Measurements from ENCODE around the gene ACOX3.

ACOX3 gene

DNA sequence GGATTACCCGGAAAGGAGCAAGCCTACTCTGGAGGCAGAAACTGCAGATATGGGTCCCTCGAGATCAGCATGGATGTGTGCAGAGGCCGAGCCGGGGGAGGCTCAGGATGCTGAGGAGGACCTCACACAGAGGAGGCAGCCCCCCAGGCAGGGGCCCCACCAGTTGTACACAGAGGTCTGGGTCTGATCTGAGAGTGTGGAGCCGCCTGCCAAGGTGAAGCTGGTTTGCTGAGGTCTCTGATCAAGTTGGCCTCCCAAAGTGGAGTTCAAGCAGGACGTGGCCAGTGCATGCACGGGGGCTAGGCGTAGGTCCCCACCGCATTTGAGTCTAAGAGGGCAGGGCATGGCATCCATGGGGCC lies 35.0 kb downstream of the ACOX3 start:
- TF ChIP-seq, protein P1, sequence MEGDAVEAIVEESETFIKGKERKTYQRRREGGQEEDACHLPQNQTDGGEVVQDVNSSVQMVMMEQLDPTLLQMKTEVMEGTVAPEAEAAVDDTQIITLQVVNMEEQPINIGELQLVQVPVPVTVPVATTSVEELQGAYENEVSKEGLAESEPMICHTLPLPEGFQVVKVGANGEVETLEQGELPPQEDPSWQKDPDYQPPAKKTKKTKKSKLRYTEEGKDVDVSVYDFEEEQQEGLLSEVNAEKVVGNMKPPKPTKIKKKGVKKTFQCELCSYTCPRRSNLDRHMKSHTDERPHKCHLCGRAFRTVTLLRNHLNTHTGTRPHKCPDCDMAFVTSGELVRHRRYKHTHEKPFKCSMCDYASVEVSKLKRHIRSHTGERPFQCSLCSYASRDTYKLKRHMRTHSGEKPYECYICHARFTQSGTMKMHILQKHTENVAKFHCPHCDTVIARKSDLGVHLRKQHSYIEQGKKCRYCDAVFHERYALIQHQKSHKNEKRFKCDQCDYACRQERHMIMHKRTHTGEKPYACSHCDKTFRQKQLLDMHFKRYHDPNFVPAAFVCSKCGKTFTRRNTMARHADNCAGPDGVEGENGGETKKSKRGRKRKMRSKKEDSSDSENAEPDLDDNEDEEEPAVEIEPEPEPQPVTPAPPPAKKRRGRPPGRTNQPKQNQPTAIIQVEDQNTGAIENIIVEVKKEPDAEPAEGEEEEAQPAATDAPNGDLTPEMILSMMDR (IDR thresholded peaks at IDR 0.05), result no peak
- peaks cover 41% of the 10 kb centered on the region for H3K36me3 ChIP-seq
- H3K27ac ChIP-seq, result no peak overlapping the region
- no peak overlapping the region for H3K4me3 ChIP-seq (ENCODE audit: low read depth in 1 of 2, low read length in 1 of 2)
- H3K4me1 ChIP-seq (ENCODE audit: control insufficient read depth in 1 of 2, insufficient read depth in 1 of 2, low read depth in 1 of 2, low read length in 1 of 2), result peaks cover 24 to 32% of the 10 kb centered on the region in 2 experiments
- no peaks in the 10 kb centered on the region for H3K9me3 ChIP-seq
- H3K27me3 ChIP-seq, result no peaks in the 10 kb centered on the region

DNA sequence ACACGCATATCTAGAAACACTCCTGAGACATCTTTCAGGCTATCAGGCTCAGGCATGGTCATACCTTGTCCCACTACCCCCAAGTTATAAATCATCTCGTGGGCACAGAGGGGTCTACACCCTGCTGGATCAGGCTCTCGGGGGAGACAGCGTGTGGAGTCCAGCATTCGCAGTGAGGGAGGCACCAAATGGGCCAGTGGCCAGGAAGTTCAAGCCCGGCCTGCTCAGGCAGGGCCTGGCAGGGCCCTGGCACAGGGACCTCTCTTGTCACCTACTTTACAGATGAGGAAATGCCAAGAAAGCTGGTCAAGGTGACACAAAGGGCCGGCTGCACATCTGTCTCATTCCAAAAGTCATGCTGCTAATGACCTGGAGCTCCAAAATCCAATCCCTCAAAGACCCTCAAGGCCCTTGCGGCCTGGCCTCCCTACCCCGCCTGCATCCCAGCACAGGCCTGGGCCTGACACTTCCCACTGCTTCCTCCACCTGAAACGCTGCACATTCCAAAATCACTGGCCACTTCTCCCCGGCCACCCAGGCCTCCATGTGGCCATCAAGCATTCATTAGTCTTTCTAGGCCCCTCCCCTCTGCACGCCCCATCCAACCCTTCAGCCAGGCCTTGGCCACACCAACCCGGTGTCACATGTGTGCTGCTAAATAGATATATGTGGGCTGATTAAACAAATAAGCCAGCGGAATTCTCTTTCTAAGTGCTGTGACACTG lies 35.6 kb downstream of the ACOX3 start:
- Histone ChIP-seq H3K27ac (no peak overlapping the region), H3K4me3 (ENCODE audit: low read depth in 1 of 2, low read length in 1 of 2) (no peak overlapping the region), H3K4me1 (ENCODE audit: control insufficient read depth in 1 of 2, insufficient read depth in 1 of 2, low read depth in 1 of 2, low read length in 1 of 2) (peaks cover 24 to 32% of the 10 kb centered on the region in 2 experiments), H3K36me3 (peaks cover 40% of the 10 kb centered on the region), H3K27me3 (no peaks in the 10 kb centered on the region), H3K9me3 (no peaks in the 10 kb centered on the region)
- TF ChIP-seq, protein P1 (IDR thresholded peaks at IDR 0.05), result no peak

DNA sequence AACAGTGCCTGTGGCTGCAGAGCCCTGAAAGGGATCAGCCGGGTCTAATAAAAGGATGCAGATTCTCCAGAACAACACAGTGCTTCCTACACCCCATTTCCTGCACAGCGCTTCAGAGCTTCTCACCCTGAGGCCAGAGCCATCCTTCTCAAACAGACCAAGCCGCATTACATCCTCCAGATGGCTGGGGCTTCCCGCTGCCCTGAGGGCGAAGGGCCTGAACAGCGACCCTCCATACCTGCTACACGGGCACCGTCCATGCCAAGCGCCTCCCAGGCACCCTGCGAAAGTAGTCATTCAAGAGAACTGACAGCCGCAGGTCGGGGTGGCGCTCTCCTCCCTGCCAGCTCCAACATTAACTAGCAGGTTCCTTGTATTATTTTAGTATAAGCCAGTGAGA lies 36.5 kb downstream of the ACOX3 start:
- Histone ChIP-seq H3K4me3 (ENCODE audit: low read depth in 1 of 2, low read length in 1 of 2) (no peak overlapping the region), H3K27ac (no peak overlapping the region), H3K9me3 (no peaks in the 10 kb centered on the region), H3K36me3 (peaks cover 31% of the 10 kb centered on the region), H3K4me1 (ENCODE audit: control insufficient read depth in 1 of 2, insufficient read depth in 1 of 2, low read depth in 1 of 2, low read length in 1 of 2) (peaks cover 26 to 35% of the 10 kb centered on the region in 2 experiments), H3K27me3 (no peaks in the 10 kb centered on the region)
- TF ChIP-seq, protein P1 (IDR thresholded peaks at IDR 0.05), result no peak

DNA sequence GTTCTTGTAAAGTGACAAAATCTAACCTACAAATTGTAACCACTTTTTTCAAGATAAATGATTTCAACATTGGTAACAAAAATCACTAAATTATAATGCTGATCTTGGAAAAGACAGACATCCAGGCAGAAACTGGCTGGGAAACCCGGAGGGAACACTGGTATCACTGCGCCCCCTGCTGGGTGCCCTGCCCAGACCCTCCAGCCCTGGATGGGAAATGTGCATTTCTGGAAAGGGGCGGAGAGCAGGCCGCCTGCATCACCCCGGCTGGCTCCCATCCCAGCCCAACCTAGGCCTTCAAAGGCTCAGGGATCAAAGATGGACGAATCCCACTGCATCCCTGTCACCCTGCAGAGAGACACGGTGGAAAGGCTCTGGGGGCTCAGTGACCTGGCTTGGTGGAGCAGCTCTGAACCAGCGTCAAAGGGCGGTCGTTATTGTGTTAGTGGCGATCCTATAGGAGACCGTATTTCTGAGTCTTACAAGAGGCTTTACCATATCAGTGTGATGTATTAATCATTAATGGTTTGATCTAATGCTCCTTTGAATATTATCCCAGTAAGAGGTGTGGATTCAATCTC lies 37.3 kb downstream of the ACOX3 start:
- Histone ChIP-seq H3K27me3 (no peaks in the 10 kb centered on the region), H3K4me1 (ENCODE audit: control insufficient read depth in 1 of 2, insufficient read depth in 1 of 2, low read depth in 1 of 2, low read length in 1 of 2) (peaks cover 33 to 42% of the 10 kb centered on the region in 2 experiments), H3K27ac (peak overlapping the region; percentile 81), H3K36me3 (peaks cover 25% of the 10 kb centered on the region), H3K4me3 (ENCODE audit: low read depth in 1 of 2, low read length in 1 of 2) (peak overlapping the region in 1 of 2 experiments; percentile 29), H3K9me3 (no peaks in the 10 kb centered on the region)
- TF ChIP-seq, protein P1 (IDR thresholded peaks at IDR 0.05), result peak; percentile 79

DNA sequence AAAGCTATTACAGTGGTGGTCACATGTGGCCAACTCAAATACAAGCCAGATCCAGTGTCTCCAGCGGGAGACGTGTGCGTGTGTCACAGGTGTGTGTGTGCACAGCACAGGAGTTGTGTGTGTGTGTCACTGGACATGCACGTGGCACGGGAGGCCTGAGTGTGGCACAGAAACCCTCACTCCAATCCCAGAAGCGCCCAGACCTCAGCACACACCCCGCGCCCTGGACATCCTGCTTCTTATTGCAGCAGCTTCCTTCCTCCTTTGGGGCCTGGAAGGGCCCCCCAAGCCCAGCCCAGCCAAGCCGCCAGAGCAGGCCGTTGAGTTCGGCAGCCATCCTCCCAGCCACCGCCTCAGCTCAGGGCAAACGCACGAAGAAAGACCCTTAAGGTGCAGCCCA lies 37.9 kb downstream of the ACOX3 start:
- Histone ChIP-seq H3K4me3 (ENCODE audit: low read depth in 1 of 2, low read length in 1 of 2) (peak overlapping the region in 1 of 2 experiments; percentile 29), H3K36me3 (peaks cover 21% of the 10 kb centered on the region), H3K27me3 (no peaks in the 10 kb centered on the region), H3K4me1 (ENCODE audit: control insufficient read depth in 1 of 2, insufficient read depth in 1 of 2, low read depth in 1 of 2, low read length in 1 of 2) (peaks cover 35 to 48% of the 10 kb centered on the region in 2 experiments), H3K9me3 (no peaks in the 10 kb centered on the region), H3K27ac (peak overlapping the region; percentile 81)
- TF ChIP-seq, protein P1 (IDR thresholded peaks at IDR 0.05), result no peak

Measured in neutrophil (primary cell).